Astrocyte of the cerebellum (primary cell): ENCODE measurements around the gene MRPS23.
A peak's percentile ranks its signal among the peaks of the same experiment; 100 is the strongest.
"Not testable (repeated sequence)": the region's sequence is repeated elsewhere in the genome, so short reads cannot be mapped to it uniquely, and the experiment has no call there.

ENCODE experiments used
- DNase-seq: peaks from one replicate; pipeline ENCODE4 v3.0.0-alpha.2; 2011; ENCODE audit warnings: low read depth
- H3K4me3 ChIP-seq: 2 replicates; pipeline ENCODE4 v1.5.1; 2011; ENCODE audit warnings: mild to moderate bottlenecking, low read depth, low read length, moderate library complexity
- CTCF ChIP-seq: IDR thresholded peaks from 2 replicates; pipeline ENCODE4 v1.5.1; 2012; ENCODE audit warnings: low read length, low read depth, moderate library complexity, mild to moderate bottlenecking; ENCODE audit errors: missing control alignments
- in situ Hi-C: cut with HindIII; loops from 2 replicates; pipeline ENCODE4 v1.10.0; 2017; ENCODE audit warnings: low sequenced_read_pairs

MRPS23 gene

GRCh38 chr17:57852955-57853328, 3.1 kb upstream of the MRPS23 start:
- in situ Hi-C loops, result no loop called here
- no peak overlapping the region for H3K4me3 ChIP-seq
- DNase-seq, result no peak
- TF ChIP-seq CTCF, result no peak

GRCh38 chr17:57852092-57852954, 2.5 kb upstream of the MRPS23 start:
- no peak overlapping the region for H3K4me3 ChIP-seq
- no peak for DNase-seq
- in situ Hi-C loops, result no loop called here
- TF ChIP-seq CTCF, result no peak

- no peak for TF ChIP-seq CTCF
- in situ Hi-C loops, result no loop called here
- H3K4me3 ChIP-seq, result peak overlapping the region; percentile 96
- DNase-seq, result no peak
Measured at GRCh38 chr17:57849163-57849873, 526 bp downstream of the MRPS23 start.

- DNase-seq, in situ Hi-C loops, H3K4me3 ChIP-seq: not testable (repeated sequence)
Measured at GRCh38 chr17:57846056-57846945, 3.5 kb downstream of the MRPS23 start.

GRCh38 chr17:57842280-57842679, 7.6 kb downstream of the MRPS23 start:
- in situ Hi-C loops, result no loop called here
- no peak for DNase-seq
- H3K4me3 ChIP-seq, result no peak overlapping the region
- TF ChIP-seq CTCF, result no peak

GRCh38 chr17:57839571-57839923, 10.3 kb downstream of the MRPS23 start:
- in situ Hi-C loops, result no loop called here
- no peak overlapping the region for H3K4me3 ChIP-seq
- TF ChIP-seq CTCF, result no peak
- DNase-seq, result no peak
